ENCODE results near the gene CHN2.

The CHN2 gene

DNA sequence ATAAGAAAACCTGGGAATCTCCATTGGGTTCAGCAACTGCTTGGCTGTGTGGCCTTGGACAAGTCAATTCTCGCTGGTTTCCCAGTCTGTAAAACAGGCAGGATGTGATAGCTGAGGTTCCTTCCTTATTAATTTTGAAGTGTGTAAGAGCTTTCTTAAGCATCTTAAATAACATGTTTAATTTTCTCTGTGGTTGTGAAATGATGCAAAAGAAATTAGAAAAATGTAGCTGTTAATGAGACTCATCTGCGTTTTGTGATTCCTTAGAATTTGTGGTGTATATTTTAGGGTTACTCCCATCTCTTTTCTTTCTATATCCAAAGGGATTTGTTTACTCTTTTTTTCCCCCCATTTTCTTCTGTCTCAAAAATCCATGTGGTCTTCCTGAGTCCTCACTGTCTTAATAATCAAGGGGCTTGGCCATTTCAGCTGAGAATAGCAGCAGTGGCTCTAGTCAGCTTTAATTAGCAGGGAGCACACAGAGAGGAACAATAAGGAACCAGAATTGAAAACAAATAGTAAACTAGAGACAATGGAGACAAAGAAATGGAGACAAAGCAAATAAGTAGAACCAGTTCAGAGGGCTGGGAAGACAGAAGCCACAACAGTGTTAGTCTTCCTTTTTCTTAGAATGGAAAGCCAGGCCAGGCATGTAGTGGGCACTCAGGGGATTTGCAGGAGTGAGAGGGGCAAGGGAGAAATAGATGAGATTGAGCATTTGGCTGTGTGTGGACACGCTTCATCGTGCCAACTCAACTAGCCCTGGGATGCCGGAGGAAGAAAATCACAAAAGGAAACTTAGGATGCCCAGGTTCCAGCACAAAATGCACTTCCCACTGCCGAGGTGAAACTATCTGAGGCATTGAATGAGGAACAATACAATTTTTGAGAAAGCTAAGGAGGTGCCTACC, 93.9 kb downstream of the CHN2 start:
- no peak overlapping the region for H3K4me3 ChIP-seq (ENCODE audit: control insufficient read depth, low read depth, low read length)
- TF ChIP-seq, protein P1, sequence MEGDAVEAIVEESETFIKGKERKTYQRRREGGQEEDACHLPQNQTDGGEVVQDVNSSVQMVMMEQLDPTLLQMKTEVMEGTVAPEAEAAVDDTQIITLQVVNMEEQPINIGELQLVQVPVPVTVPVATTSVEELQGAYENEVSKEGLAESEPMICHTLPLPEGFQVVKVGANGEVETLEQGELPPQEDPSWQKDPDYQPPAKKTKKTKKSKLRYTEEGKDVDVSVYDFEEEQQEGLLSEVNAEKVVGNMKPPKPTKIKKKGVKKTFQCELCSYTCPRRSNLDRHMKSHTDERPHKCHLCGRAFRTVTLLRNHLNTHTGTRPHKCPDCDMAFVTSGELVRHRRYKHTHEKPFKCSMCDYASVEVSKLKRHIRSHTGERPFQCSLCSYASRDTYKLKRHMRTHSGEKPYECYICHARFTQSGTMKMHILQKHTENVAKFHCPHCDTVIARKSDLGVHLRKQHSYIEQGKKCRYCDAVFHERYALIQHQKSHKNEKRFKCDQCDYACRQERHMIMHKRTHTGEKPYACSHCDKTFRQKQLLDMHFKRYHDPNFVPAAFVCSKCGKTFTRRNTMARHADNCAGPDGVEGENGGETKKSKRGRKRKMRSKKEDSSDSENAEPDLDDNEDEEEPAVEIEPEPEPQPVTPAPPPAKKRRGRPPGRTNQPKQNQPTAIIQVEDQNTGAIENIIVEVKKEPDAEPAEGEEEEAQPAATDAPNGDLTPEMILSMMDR (IDR thresholded peaks at IDR 0.05; ENCODE audit: control insufficient read depth, insufficient read depth, low read depth, low read length, missing control alignments): no peak
- no peak for DNase-seq (ENCODE audit: low read depth)

DNA sequence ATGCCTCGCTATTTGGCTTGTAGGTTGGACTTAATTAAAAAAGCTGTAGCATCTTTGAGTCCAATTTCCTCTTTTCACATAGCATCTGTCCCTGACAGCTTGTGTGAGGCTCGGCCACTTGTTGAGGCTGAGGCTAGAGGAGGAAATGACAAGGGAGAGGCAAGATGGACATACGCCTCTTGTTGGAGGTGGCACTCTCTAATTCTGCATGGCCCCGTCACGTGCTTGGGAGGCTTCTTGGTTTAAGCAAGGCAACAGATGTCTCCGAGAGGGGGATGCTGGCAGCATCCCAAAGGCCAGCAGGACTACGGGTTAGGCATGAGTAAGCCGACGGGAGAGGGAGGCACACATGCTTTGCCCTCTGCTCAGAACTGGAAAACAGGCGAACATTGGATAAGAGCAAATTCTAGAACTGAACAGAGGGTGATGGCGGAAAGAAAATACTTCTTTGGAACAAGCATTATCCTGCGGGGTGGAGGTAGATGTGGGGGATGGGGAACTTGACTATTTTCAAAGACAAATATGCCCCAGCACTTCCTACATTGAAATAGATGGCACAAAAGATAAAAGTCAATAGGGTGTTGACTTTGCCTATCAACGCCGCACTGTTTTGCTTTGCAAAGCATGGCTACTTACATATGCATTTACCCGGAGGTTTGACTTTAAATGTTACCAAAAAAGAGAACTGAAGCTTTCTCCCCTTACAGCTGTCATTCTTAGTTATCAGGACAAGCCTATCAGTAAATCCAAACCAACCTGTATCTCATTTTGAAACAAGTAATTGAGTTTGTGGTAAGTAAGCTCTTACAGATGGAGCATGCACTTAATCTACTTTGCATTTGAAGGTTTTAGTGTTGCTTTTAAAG, 94.8 kb downstream of the CHN2 start:
- no peak overlapping the region for H3K4me3 ChIP-seq (ENCODE audit: control insufficient read depth, low read depth, low read length)
- TF ChIP-seq, protein P1 (IDR thresholded peaks at IDR 0.05; ENCODE audit: control insufficient read depth, insufficient read depth, low read depth, low read length, missing control alignments): no peak
- DNase-seq (ENCODE audit: low read depth): no peak

DNA sequence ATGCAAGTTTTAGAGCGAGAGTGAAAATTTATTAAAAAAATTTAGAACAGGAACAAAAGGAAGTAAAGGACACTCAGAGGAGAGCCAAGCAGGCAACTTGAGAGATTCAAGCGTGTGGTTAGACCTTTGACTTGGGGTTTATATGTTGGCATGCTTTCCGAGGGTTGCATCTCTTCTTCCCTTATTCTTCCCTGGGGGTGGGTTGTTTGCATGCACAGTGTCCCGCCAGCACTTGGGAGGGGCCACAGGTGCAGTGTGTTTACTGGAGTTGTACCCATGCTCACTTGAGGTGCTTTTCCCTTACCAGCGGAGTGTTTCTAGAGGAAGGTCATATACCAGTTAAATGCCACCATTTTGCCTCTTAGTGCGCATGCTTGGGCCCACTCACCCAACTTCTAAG, 96.3 kb downstream of the CHN2 start:
- TF ChIP-seq, protein P1 (IDR thresholded peaks at IDR 0.05; ENCODE audit: control insufficient read depth, insufficient read depth, low read depth, low read length, missing control alignments): no peak
- no peak overlapping the region for H3K4me3 ChIP-seq (ENCODE audit: control insufficient read depth, low read depth, low read length)
- DNase-seq (ENCODE audit: low read depth): no peak

DNA sequence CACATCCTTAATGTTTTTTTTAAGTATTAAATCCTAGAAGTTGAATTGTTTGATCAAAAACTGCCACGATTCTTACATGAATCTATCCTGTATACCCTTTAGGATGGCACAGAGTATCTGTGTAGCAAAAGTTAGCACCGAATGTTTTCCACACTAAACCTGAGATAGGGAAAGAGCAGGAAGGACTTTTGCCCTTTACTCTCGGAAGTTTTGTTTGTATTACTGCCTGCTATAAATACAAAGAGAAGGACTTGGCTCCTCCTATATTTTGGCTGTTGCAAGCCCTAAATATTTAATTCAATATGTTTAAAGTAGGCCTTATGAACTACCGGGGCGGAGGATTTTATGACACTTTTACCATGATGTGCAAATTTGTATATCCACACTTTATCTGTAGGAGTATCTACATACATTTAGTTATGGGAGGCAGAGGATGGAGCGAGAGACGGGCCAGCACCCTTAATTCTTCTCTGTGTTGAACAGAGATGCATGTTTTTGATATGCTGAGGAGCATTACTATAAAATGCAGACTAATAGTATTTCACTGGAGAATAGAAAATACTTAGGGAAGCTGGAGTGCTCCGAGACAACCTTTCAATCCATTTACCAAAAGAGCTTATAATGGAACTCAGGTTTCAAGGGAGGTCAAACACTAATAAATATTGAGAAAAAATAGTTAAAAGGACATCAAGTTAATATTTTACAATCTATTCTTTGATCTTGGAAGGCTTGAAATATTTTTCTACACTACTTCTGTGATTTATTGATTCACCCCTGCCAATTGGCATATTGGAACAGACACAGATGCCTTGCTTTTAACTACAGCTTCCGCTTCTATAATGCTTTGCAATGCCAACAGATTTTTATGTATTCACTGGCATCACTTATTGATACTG, 97.4 kb downstream of the CHN2 start:
- no peak overlapping the region for H3K4me3 ChIP-seq (ENCODE audit: control insufficient read depth, low read depth, low read length)
- DNase-seq (ENCODE audit: low read depth): no peak
- TF ChIP-seq, protein P1 (IDR thresholded peaks at IDR 0.05; ENCODE audit: control insufficient read depth, insufficient read depth, low read depth, low read length, missing control alignments): no peak

DNA sequence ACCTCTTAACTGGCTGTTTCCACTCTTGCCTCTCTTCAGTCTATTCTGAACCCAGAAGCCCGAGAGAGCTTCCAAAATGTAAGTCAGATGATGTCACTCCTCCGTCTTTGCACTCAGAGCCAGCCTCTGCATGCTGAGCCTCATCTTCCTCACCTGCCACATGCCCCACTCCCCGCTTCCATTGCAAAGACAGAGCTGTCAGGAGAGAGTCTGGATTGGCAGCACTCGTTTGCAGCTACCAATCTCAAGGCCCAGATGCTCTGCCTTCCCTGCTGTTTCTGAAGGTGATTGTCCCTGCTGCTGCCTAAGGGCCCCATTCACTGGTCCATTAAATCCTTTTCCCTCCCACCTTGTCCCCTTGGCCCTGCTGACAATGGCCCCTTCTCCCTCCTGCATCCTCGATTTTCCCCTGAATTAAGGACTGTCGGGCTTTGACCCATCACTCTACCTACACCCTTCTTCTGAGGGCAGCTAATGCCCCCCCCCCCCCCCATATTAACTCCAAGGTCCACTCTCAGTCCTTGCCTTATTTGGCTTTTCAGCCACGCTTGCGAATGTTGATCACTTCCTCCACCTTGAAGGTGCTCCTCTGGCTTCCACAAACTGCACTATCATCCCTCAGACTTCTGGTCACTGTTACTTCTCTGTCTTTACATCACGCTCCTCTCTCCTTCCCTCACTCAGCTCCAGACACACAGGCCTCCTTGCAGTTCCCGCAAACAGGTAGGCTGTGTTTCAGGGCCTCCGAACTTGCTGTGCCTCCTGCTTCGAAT, 98.5 kb downstream of the CHN2 start:
- TF ChIP-seq, protein P1 (IDR thresholded peaks at IDR 0.05; ENCODE audit: control insufficient read depth, insufficient read depth, low read depth, low read length, missing control alignments): no peak
- DNase-seq (ENCODE audit: low read depth): no peak
- H3K4me3 ChIP-seq (ENCODE audit: control insufficient read depth, low read depth, low read length): no peak overlapping the region
